Stomach (tissue), 4 donors: ENCODE results near the gene EPHB6.

Experiments used
- POLR2A ChIP-seq, 4 donors: fragments of 450-650 bp; IDR thresholded peaks; one replicate each; pipeline ENCODE4 v1.6.1; 2016; ENCODE audit warnings: antibody characterized with exemption in 4 of 4, control low read depth in 2 of 4, mild to moderate bottlenecking in 1 of 4, moderate library complexity in 1 of 4
- TF ChIP-seq, protein P1 (sequence below), 7 experiments: fragments of 450-650 bp in 4 of 7; fragments of 200-600 bp in 3 of 7; sonication (generic) in 3 of 7; IDR thresholded peaks; one replicate each; pipeline ENCODE4 v1.5.1; 2016 to 2019; ENCODE audit warnings: antibody characterized with exemption in 7 of 7, control low read depth in 2 of 7, mild to moderate bottlenecking in 1 of 7

DNA sequence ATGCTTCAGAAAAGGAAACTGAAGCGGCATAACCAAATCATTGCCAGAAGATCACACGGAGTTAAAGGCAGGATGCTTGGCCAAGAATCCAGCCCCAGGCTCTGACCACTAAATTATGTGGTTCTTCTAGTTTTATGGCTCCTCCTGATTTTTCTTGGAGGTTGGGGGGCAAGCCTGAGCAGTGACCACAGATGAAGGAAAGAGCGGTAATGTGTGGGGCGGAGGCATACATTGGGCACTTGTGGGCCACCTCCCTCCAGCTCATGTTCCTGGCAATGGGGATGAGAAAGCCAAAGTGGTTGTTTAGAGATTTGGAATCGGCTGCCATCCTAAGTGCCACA is 27.4 kb downstream of the EPHB6 start:
- TF ChIP-seq POLR2A (IDR thresholded peaks at IDR 0.05) = no peak
- TF ChIP-seq, protein P1, sequence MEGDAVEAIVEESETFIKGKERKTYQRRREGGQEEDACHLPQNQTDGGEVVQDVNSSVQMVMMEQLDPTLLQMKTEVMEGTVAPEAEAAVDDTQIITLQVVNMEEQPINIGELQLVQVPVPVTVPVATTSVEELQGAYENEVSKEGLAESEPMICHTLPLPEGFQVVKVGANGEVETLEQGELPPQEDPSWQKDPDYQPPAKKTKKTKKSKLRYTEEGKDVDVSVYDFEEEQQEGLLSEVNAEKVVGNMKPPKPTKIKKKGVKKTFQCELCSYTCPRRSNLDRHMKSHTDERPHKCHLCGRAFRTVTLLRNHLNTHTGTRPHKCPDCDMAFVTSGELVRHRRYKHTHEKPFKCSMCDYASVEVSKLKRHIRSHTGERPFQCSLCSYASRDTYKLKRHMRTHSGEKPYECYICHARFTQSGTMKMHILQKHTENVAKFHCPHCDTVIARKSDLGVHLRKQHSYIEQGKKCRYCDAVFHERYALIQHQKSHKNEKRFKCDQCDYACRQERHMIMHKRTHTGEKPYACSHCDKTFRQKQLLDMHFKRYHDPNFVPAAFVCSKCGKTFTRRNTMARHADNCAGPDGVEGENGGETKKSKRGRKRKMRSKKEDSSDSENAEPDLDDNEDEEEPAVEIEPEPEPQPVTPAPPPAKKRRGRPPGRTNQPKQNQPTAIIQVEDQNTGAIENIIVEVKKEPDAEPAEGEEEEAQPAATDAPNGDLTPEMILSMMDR (IDR thresholded peaks at IDR 0.05) = no peak
